ENCODE measurements around the gene TSPAN9.

The TSPAN9 gene

DNA sequence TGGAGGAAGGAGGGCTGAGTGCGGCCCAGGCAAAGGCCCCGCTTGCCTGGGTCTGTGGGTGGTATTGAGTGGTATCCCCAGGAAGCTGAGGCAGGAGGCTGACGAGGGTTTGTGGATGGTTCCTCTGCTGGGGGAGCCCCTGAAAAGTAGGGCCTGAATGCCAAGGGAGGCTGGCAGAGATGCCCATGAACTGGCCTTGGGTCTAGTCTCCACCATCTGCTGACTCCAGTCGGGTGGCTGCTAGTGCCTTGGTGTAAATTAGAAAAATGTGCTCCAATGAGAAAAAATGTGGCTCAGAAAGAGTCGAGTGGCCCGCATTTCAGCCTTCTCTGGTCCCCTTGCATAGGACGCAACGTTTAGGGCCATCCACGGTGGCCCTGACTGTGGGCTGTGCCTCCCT is 232.6 kb downstream of the TSPAN9 start:
- Histone ChIP-seq H3K9ac (no peak overlapping the region), H3K4me3 (ENCODE audit: low read depth, low read length) (no peak overlapping the region), H3K36me3 (ENCODE audit: control insufficient read depth, insufficient read depth, low read length) (no peaks in the 10 kb centered on the region), H3K79me2 (no peaks in the 10 kb centered on the region), H2AFZ (no peak overlapping the region), H3K27me3 (ENCODE audit: control insufficient read depth, insufficient read depth, low read length) (no peaks in the 10 kb centered on the region), H3K4me1 (peaks cover under 1% of the 10 kb centered on the region), H3K27ac (no peak overlapping the region), H3K4me2 (ENCODE audit: low read length) (no peak overlapping the region), H3K9me3 (ENCODE audit: control insufficient read depth, low read length) (no peaks in the 10 kb centered on the region)
- TF ChIP-seq, protein P1, sequence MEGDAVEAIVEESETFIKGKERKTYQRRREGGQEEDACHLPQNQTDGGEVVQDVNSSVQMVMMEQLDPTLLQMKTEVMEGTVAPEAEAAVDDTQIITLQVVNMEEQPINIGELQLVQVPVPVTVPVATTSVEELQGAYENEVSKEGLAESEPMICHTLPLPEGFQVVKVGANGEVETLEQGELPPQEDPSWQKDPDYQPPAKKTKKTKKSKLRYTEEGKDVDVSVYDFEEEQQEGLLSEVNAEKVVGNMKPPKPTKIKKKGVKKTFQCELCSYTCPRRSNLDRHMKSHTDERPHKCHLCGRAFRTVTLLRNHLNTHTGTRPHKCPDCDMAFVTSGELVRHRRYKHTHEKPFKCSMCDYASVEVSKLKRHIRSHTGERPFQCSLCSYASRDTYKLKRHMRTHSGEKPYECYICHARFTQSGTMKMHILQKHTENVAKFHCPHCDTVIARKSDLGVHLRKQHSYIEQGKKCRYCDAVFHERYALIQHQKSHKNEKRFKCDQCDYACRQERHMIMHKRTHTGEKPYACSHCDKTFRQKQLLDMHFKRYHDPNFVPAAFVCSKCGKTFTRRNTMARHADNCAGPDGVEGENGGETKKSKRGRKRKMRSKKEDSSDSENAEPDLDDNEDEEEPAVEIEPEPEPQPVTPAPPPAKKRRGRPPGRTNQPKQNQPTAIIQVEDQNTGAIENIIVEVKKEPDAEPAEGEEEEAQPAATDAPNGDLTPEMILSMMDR (IDR thresholded peaks at IDR 0.05) = no peak

DNA sequence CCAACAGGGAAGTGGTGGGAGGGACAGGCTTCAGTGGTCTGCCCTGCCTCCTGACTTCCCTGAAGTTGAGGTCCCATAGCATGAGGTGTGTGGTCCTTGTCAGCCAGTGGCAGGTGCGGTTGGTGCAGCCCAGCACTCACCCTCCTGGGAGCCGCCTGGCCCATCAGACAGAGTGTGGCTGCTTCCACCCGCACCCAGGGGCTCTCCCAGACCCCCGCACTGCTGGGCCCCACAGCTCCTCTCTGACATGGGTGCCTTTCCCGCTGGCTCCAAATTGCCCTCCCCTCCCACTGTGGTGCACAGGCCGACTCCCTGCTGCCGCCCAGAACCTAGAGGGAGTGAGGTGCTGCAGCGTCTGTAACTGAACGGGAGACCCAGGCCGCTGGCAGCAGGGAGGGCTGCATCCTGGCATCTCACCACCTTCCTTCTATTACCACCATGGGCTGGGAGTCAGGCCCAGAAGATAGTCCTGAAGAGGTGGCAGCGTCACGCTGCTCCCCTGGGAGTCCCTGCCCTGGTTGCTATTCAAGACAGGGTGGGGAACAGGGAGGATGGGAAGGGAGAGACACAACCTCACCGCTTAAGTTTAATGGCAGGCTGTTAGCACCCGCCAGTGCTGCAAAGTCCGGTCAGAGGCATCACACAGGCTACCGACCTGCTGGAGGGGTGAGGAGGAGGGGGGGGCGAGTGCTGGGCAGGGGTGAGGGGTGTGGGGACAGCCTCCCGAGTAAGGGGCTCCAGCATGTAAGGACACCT is 233.3 kb downstream of the TSPAN9 start:
- Histone ChIP-seq H3K4me2 (ENCODE audit: low read length) (no peak overlapping the region), H3K4me3 (ENCODE audit: low read depth, low read length) (no peak overlapping the region), H3K27me3 (ENCODE audit: control insufficient read depth, insufficient read depth, low read length) (no peaks in the 10 kb centered on the region), H3K9me3 (ENCODE audit: control insufficient read depth, low read length) (no peaks in the 10 kb centered on the region), H2AFZ (no peak overlapping the region), H3K36me3 (ENCODE audit: control insufficient read depth, insufficient read depth, low read length) (no peaks in the 10 kb centered on the region), H3K79me2 (no peaks in the 10 kb centered on the region), H3K9ac (no peak overlapping the region), H3K27ac (no peak overlapping the region), H3K4me1 (peaks cover 7% of the 10 kb centered on the region)
- TF ChIP-seq, protein P1 (IDR thresholded peaks at IDR 0.05) = no peak

DNA sequence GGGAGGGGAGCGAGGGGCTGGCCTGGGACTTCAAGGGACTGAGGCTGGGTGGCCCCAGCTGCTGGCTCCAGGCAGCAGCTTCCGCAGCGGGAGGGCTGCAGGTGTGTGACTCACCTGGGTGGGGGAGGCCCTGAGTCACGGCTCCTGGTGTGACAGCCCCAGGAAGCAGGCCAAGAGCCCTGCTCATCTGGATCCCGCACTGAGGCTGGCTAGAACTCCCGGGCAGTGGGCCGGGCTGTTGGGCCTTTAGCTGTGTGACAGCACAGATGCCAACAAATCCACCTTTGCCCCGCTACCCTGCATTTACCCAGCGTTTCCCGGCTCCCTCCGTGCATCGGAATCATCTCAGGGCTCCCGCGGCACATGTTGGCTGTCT is 233.8 kb downstream of the TSPAN9 start:
- Histone ChIP-seq H3K27ac (no peak overlapping the region), H2AFZ (no peak overlapping the region), H3K9me3 (ENCODE audit: control insufficient read depth, low read length) (no peaks in the 10 kb centered on the region), H3K36me3 (ENCODE audit: control insufficient read depth, insufficient read depth, low read length) (no peaks in the 10 kb centered on the region), H3K4me3 (ENCODE audit: low read depth, low read length) (no peak overlapping the region), H3K4me2 (ENCODE audit: low read length) (no peak overlapping the region), H3K79me2 (no peaks in the 10 kb centered on the region), H3K27me3 (ENCODE audit: control insufficient read depth, insufficient read depth, low read length) (no peaks in the 10 kb centered on the region), H3K9ac (no peak overlapping the region), H3K4me1 (peaks cover 7% of the 10 kb centered on the region)
- TF ChIP-seq, protein P1 (IDR thresholded peaks at IDR 0.05) = no peak

DNA sequence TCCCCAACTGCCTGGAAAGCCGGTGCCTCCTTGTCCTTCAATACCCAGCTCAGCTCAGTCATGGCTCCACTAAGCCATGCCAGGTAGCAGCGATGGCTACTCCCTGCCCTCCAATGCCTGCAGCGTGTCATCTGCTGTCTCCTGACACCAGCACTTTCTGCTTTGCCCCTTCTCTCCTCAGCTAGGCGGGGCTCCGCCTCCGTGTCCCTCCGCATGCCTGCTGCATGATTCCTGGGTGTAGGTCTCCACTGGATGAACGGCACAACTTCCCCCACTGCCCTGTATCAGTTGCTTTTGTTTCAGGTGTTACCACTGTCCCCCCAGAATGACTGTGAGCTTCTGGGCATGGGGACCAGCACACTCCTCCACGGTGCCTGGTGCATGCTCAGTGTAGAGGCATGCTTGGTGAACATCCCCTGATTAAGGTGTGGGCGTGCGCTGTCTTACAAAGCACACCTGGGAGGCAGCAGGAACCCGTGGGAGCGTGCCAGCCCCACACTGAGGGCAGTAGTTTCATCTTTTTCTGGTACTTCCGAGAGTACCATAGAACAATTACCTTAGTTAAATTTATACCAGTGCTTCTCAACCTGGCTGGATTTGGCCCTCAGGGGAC is 234.4 kb downstream of the TSPAN9 start:
- Histone ChIP-seq H3K9ac (no peak overlapping the region), H3K4me1 (peaks cover 7% of the 10 kb centered on the region), H3K79me2 (no peaks in the 10 kb centered on the region), H3K27me3 (ENCODE audit: control insufficient read depth, insufficient read depth, low read length) (no peaks in the 10 kb centered on the region), H3K4me3 (ENCODE audit: low read depth, low read length) (no peak overlapping the region), H3K36me3 (ENCODE audit: control insufficient read depth, insufficient read depth, low read length) (no peaks in the 10 kb centered on the region), H3K4me2 (ENCODE audit: low read length) (no peak overlapping the region), H2AFZ (no peak overlapping the region), H3K27ac (no peak overlapping the region), H3K9me3 (ENCODE audit: control insufficient read depth, low read length) (no peaks in the 10 kb centered on the region)
- TF ChIP-seq, protein P1 (IDR thresholded peaks at IDR 0.05) = no peak

DNA sequence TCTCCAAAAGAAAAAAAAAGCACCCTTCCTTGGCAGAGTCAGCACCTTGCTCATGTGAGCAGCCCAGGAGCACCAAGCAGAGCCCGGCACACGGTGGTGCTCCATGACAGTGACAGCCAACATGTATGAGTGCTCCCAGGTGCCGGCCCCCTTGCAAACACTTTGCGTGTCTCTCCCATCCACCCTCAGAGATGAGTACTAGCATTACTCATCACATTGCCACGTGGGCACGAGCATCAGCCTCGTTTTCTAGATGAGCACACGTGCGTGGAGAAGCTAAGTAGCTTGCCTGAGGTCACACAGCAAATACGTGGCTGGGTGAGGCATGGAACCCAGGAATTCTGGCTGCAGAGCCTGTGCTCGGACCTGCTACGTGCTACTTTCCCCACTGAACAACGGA is 235.9 kb downstream of the TSPAN9 start:
- Histone ChIP-seq H3K79me2 (no peaks in the 10 kb centered on the region), H3K9ac (no peak overlapping the region), H3K4me3 (ENCODE audit: low read depth, low read length) (no peak overlapping the region), H3K27ac (no peak overlapping the region), H3K4me2 (ENCODE audit: low read length) (no peak overlapping the region), H3K4me1 (peaks cover 7% of the 10 kb centered on the region), H3K27me3 (ENCODE audit: control insufficient read depth, insufficient read depth, low read length) (no peaks in the 10 kb centered on the region), H3K36me3 (ENCODE audit: control insufficient read depth, insufficient read depth, low read length) (no peaks in the 10 kb centered on the region), H2AFZ (no peak overlapping the region), H3K9me3 (ENCODE audit: control insufficient read depth, low read length) (no peaks in the 10 kb centered on the region)
- TF ChIP-seq, protein P1 (IDR thresholded peaks at IDR 0.05) = no peak
